HCT116 (cell line): ENCODE data around the gene CIB1. TPM values are rescaled to one million over a fixed set of nuclear protein-coding genes. Genes with fewer than 3 reads are reported as not detected.

ENCODE experiments used
- ATAC-seq: fragments of 200-7000 bp; cut with Tn5 transposase; 2 replicates; pipeline ENCODE4 v1.9.1; 2020; ENCODE audit warnings: mild to moderate bottlenecking, moderate library complexity
- BruUV-seq: library from RNA; stranded (reverse); fragments of 400-500 nt; replicated peaks from 2 replicates; lab custom pipeline; 2021; lab: Mats Ljungman, UMichigan
- CTCF ChIA-PET: fragments of 300-600 bp; sonication (Branson Sonifier 250); formaldehyde crosslinking; loops from one replicate; lab custom pipeline; 2021; ENCODE audit warnings: antibody characterized with exemption; lab: Charles Lee
- POLR2A ChIA-PET: fragments of 300-600, 350-600 bp; sonication (Branson Sonifier 250); formaldehyde crosslinking; loops from one replicate; lab custom pipeline; 2021; ENCODE audit warnings: antibody characterized with exemption; lab: Charles Lee
- RAD21 ChIA-PET, 2 experiments: fragments of 300-600 bp; sonication (Branson Sonifier 250); formaldehyde crosslinking; loops; one replicate each; lab custom pipeline; 2023; ENCODE audit warnings: low total read pairs in 2 of 2; ENCODE audit not compliant: uncharacterized antibody in 2 of 2, unreplicated experiment in 2 of 2, low non-redundant PET in 1 of 2; lab: Charles Lee
- DNase-seq: peaks from one replicate; pipeline ENCODE4 v3.0.0-alpha.2; 2010; ENCODE audit warnings: low read depth, low spot score
- H2AFZ ChIP-seq: fragments of 200-600 bp; shearing (Covaris generic), sonication (generic); 2 replicates; pipeline ENCODE4 v1.6.1; 2017; ENCODE audit warnings: low read depth, mixed run types, mixed read lengths, antibody characterized with exemption, low read length; ENCODE audit not compliant: poor library complexity, severe bottlenecking
- H3K27ac ChIP-seq: 2 replicates; pipeline ENCODE4 v1.5.1; 2012; ENCODE audit warnings: low read depth, low read length
- H3K27me3 ChIP-seq: fragments of 200-600 bp; sonication (generic); 2 replicates; pipeline ENCODE4 v1.6.1; 2016; ENCODE audit warnings: mixed run types, low read length, mixed read lengths; ENCODE audit not compliant: insufficient read depth
- H3K36me3 ChIP-seq, 2 experiments: fragments of 200-500 bp in 1 of 2; fragments of 200-600 bp in 1 of 2; sonication (Bioruptor generic) in 1 of 2; sonication (generic) in 1 of 2; 2 replicates each; pipeline versions ENCODE4 v1.5.1 to v1.6.1; 2014 to 2016; ENCODE audit warnings: low read length in 2 of 2, inconsistent platforms in 1 of 2, mixed read lengths in 1 of 2, mixed run types in 1 of 2; ENCODE audit not compliant: insufficient read depth in 2 of 2, control insufficient read depth in 1 of 2
- H3K4me1 ChIP-seq, 2 experiments: fragments of 200-600 bp in 1 of 2; sonication (generic) in 1 of 2; 2 replicates each; pipeline versions ENCODE4 v1.5.1 to v1.6.1; 2012 to 2017; ENCODE audit warnings: low read length in 2 of 2, inconsistent platforms in 1 of 2, mild to moderate bottlenecking in 1 of 2, mixed read lengths in 1 of 2, mixed run types in 1 of 2, moderate library complexity in 1 of 2; ENCODE audit not compliant: insufficient read depth in 2 of 2, control insufficient read depth in 1 of 2
- H3K4me2 ChIP-seq: fragments of 200-600 bp; sonication (generic); 2 replicates; pipeline ENCODE4 v1.6.1; 2017; ENCODE audit warnings: mixed run types, low read length, mixed read lengths
- H3K4me3 ChIP-seq, 2 experiments: fragments of 200-600 bp in 1 of 2; sonication (generic) in 1 of 2; replicated peaks in 1 of 2; 2 replicates each; pipeline ENCODE4 v1.5.1; 2011 to 2016; ENCODE audit warnings: low read length in 2 of 2, control low read depth in 1 of 2, low read depth in 1 of 2, mild to moderate bottlenecking in 1 of 2, mixed read lengths in 1 of 2, mixed run types in 1 of 2
- H3K79me2 ChIP-seq: fragments of 200-600 bp; sonication (generic); 2 replicates; pipeline ENCODE4 v1.6.1; 2017; ENCODE audit warnings: mild to moderate bottlenecking, mixed run types, low read length, moderate library complexity, mixed read lengths; ENCODE audit not compliant: insufficient read depth
- H3K9ac ChIP-seq: fragments of 200-600 bp; sonication (generic); 2 replicates; pipeline ENCODE4 v1.6.1; 2016; ENCODE audit warnings: low read length, mixed read lengths
- H3K9me2 ChIP-seq: fragments of 200-600 bp; sonication (generic), shearing (Covaris generic); 2 replicates; pipeline ENCODE4 v1.6.1; 2017; ENCODE audit warnings: mixed run types, mild to moderate bottlenecking, moderate library complexity; ENCODE audit not compliant: insufficient read depth
- H3K9me3 ChIP-seq, 2 experiments: fragments of 200-500 bp in 1 of 2; fragments of 200-600 bp in 1 of 2; sonication (Bioruptor generic) in 1 of 2; sonication (generic) in 1 of 2; 2 replicates each; pipeline ENCODE4 v1.6.1; 2014 to 2017; ENCODE audit warnings: low read length in 2 of 2, mixed read lengths in 2 of 2, inconsistent platforms in 1 of 2, low read depth in 1 of 2, mild to moderate bottlenecking in 1 of 2, mixed run types in 1 of 2, moderate library complexity in 1 of 2; ENCODE audit not compliant: control insufficient read depth in 1 of 2, insufficient read depth in 1 of 2
- H4K20me1 ChIP-seq: fragments of 200-600 bp; sonication (generic), shearing (Covaris generic); 2 replicates; pipeline ENCODE4 v1.6.1; 2017; ENCODE audit warnings: mixed run types, mild to moderate bottlenecking, moderate library complexity; ENCODE audit not compliant: insufficient read depth
- ATF3 ChIP-seq: IDR thresholded peaks from 2 replicates; pipeline ENCODE4 v1.6.1; 2012
- CEBPB ChIP-seq: IDR thresholded peaks from 2 replicates; pipeline ENCODE4 v1.6.1; 2012; ENCODE audit warnings: low read depth
- EGR1 ChIP-seq: IDR thresholded peaks from 2 replicates; pipeline ENCODE4 v1.6.1; 2012; ENCODE audit warnings: low read depth
- ELF1 ChIP-seq: IDR thresholded peaks from 2 replicates; pipeline ENCODE4 v1.6.1; 2012; ENCODE audit warnings: low read depth, borderline replicate concordance
- EZH2phosphoT487 ChIP-seq: fragments of 200-600 bp; IDR thresholded peaks from 2 replicates; pipeline ENCODE4 v1.6.1; 2018; ENCODE audit warnings: antibody characterized with exemption, borderline replicate concordance
- JUND ChIP-seq: IDR thresholded peaks from 2 replicates; pipeline ENCODE4 v1.6.1; 2012
- POLR2A ChIP-seq: IDR thresholded peaks from 2 replicates; pipeline ENCODE4 v1.7.0; 2011; ENCODE audit warnings: borderline replicate concordance; ENCODE audit not compliant: insufficient read depth, insufficient read length; ENCODE audit errors: extremely low read depth
- SP1 ChIP-seq: IDR thresholded peaks from 2 replicates; pipeline ENCODE4 v1.6.1; 2012; ENCODE audit warnings: low read depth
- SRF ChIP-seq: IDR thresholded peaks from 2 replicates; pipeline ENCODE4 v1.6.1; 2012; ENCODE audit warnings: low read depth
- TCF7L2 ChIP-seq: IDR thresholded peaks from 2 replicates; pipeline ENCODE4 v1.7.0; 2011; ENCODE audit warnings: borderline replicate concordance, inconsistent platforms; ENCODE audit not compliant: insufficient read depth, insufficient read length; ENCODE audit errors: extremely low read depth
- ZBTB33 ChIP-seq: IDR thresholded peaks from 2 replicates; pipeline ENCODE4 v1.6.1; 2011; ENCODE audit warnings: mild to moderate bottlenecking, low read length, moderate library complexity; ENCODE audit not compliant: insufficient replicate concordance; ENCODE audit errors: extremely low read depth
- ZFX ChIP-seq: fragments of 450-650 bp; IDR thresholded peaks from 2 replicates; pipeline ENCODE4 v1.6.1; 2017
- ZNF274 ChIP-seq: fragments of 200-500 bp; sonication (Bioruptor generic); IDR thresholded peaks from 2 replicates; pipeline ENCODE4 v1.6.1; 2014; ENCODE audit warnings: mild to moderate bottlenecking, low read depth, low read length, inconsistent platforms
- intact Hi-C: fragments of 100-400 bp; cut with micrococcal nuclease; formaldehyde crosslinking; loops from 2 replicates; pipeline ENCODE4 v1.10.0; 2022
- total RNA-seq: library from RNA; stranded (reverse); gene quantifications from one replicate; pipeline ENCODE4 v1.2.1, GENCODE V29; 2021; ENCODE audit not compliant: unreplicated experiment
- TF ChIP-seq, protein P1 (sequence below): IDR thresholded peaks from 2 replicates; pipeline ENCODE4 v1.6.1; 2012
- TF ChIP-seq, protein P2 (sequence below): IDR thresholded peaks from 2 replicates; pipeline ENCODE4 v1.6.1; 2012; ENCODE audit warnings: low read depth

CIB1 gene
- total RNA-seq, 1 experiment from 2014 or later, result 92.7 TPM

DNA sequence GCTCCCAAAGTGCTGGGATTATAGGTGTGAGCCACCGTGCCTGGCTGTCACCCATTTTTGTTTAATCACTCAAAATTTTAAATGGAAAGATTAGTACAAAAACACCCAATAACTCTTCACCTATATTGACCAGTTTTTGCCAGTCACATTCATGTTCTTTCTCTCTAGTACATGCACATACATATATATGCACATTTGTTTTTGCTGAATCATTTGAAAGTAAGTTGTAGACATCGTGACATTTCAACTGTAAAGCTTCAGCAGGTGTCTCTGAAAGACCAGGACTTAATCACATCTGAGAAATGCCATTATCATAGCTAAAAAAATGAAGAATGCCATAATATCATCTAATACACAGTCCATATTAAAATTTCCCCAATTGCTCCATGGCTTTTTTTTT lies 39.1 kb downstream of the CIB1 start:
- Histone ChIP-seq H3K4me2 (no peak overlapping the region), H2AFZ (no peak overlapping the region), H3K4me1 (peaks cover 29 to 57% of the 10 kb centered on the region in 2 experiments), H3K27ac (no peak overlapping the region), H3K36me3 (no peaks in the 10 kb centered on the region), H3K9ac (no peak overlapping the region), H4K20me1 (no peaks in the 10 kb centered on the region), H3K27me3 (no peaks in the 10 kb centered on the region), H3K4me3 (no peak overlapping the region), H3K79me2 (peaks cover 2% of the 10 kb centered on the region; the same call in 1 of the 2 replicates), H3K9me3 (no peaks in the 10 kb centered on the region), H3K9me2 (no peaks in the 10 kb centered on the region)
- ChIA-PET RAD21 (no interaction called here), CTCF (no interaction called here), POLR2A (no interaction called here)
- no peak for TF ChIP-seq SRF
- no peak for TF ChIP-seq POLR2A
- TF ChIP-seq ZNF274, result no peak
- TF ChIP-seq CEBPB, result no peak
- no peak for TF ChIP-seq TCF7L2
- TF ChIP-seq, protein P1, sequence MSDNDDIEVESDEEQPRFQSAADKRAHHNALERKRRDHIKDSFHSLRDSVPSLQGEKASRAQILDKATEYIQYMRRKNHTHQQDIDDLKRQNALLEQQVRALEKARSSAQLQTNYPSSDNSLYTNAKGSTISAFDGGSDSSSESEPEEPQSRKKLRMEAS, result no peak
- no peak for TF ChIP-seq ZBTB33
- no peak for TF ChIP-seq SP1
- TF ChIP-seq EGR1, result no peak
- no peak for TF ChIP-seq ATF3
- TF ChIP-seq, protein P2, sequence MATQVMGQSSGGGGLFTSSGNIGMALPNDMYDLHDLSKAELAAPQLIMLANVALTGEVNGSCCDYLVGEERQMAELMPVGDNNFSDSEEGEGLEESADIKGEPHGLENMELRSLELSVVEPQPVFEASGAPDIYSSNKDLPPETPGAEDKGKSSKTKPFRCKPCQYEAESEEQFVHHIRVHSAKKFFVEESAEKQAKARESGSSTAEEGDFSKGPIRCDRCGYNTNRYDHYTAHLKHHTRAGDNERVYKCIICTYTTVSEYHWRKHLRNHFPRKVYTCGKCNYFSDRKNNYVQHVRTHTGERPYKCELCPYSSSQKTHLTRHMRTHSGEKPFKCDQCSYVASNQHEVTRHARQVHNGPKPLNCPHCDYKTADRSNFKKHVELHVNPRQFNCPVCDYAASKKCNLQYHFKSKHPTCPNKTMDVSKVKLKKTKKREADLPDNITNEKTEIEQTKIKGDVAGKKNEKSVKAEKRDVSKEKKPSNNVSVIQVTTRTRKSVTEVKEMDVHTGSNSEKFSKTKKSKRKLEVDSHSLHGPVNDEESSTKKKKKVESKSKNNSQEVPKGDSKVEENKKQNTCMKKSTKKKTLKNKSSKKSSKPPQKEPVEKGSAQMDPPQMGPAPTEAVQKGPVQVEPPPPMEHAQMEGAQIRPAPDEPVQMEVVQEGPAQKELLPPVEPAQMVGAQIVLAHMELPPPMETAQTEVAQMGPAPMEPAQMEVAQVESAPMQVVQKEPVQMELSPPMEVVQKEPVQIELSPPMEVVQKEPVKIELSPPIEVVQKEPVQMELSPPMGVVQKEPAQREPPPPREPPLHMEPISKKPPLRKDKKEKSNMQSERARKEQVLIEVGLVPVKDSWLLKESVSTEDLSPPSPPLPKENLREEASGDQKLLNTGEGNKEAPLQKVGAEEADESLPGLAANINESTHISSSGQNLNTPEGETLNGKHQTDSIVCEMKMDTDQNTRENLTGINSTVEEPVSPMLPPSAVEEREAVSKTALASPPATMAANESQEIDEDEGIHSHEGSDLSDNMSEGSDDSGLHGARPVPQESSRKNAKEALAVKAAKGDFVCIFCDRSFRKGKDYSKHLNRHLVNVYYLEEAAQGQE, result no peak
- no peak for TF ChIP-seq ZFX
- no peak for TF ChIP-seq JUND
- TF ChIP-seq EZH2phosphoT487, result no peak
- no peak for TF ChIP-seq ELF1
- intact Hi-C loops, result no loop called here
- no TSS peak for BruUV-seq
- DNase-seq (no peak), ATAC-seq (no peak)
